ENCODE results near the gene FRRS1L.

DNA sequence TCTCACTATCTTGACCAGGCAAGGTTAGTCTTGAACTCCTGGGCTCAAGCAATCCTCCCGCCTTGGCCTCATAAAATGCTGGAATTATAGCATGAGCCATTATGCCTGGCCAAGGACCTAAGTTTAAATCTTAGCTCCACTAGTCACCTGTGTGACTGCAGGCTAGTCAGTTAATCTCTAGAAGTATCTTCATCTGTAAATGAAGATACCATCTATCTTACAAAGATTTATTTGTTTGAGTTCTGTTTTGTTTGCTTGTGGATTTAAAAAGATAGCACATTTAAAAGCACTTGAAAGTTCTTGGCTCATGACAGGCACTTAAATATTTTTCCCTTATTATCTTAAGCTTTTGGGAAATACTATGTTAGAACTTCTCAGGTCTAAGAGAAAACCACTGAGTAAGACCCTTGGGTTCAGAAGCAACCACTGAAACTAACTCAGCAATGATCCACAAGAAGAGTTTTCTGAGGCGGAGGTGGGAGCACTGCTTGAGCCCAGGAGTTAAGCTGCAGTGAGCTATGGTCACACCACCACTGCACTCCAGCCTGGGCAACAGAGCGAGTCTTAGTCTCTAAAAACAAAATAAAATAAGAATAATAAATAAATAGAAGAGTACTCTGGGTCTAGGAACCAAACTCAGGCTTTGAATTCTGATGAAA is 66.4 kb downstream of the FRRS1L start:
- TF ChIP-seq, protein P1, sequence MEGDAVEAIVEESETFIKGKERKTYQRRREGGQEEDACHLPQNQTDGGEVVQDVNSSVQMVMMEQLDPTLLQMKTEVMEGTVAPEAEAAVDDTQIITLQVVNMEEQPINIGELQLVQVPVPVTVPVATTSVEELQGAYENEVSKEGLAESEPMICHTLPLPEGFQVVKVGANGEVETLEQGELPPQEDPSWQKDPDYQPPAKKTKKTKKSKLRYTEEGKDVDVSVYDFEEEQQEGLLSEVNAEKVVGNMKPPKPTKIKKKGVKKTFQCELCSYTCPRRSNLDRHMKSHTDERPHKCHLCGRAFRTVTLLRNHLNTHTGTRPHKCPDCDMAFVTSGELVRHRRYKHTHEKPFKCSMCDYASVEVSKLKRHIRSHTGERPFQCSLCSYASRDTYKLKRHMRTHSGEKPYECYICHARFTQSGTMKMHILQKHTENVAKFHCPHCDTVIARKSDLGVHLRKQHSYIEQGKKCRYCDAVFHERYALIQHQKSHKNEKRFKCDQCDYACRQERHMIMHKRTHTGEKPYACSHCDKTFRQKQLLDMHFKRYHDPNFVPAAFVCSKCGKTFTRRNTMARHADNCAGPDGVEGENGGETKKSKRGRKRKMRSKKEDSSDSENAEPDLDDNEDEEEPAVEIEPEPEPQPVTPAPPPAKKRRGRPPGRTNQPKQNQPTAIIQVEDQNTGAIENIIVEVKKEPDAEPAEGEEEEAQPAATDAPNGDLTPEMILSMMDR (IDR thresholded peaks at IDR 0.05) = no peak
- no peak for TF ChIP-seq POLR2A (IDR thresholded peaks at IDR 0.05)
